Measurements from ENCODE around the gene SLC25A4.
"Not testable (repeated sequence)": the region's sequence is repeated elsewhere in the genome, so short reads cannot be mapped to it uniquely, and the experiment has no call there.

SLC25A4 gene

DNA sequence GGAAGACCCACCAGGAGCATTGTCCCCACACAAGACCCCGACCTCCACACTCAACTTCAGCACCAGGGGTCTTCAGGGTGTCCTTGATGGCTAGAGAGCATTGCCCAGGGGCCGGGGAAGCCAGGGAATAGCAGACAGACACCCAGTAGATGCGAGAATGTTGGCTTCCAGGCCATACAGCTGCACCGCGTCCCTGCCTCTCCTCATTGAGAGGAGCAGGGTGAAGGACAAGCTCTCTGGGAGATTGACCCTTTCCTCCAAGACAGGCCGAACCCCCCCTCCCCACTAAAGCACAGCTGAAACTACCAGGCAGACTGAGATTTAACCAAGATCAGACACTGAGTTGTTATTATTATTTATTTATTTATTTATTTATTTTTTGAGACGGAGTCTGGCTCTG is 42.6 kb upstream of the SLC25A4 start:
- ChIA-PET CTCF (interaction anchor here (1.2 to 1.3 kb wide), 2 partner anchors 61 to 95 kb away, joined by 3 to 4 read pairs; no protein-coding TSS in a partner anchor), POLR2A (ENCODE audit: low non-redundant PET) (interaction anchor here (0.6 kb wide), 1 partner anchor 350 kb away, joined by 3 read pairs; no protein-coding TSS in a partner anchor)

DNA sequence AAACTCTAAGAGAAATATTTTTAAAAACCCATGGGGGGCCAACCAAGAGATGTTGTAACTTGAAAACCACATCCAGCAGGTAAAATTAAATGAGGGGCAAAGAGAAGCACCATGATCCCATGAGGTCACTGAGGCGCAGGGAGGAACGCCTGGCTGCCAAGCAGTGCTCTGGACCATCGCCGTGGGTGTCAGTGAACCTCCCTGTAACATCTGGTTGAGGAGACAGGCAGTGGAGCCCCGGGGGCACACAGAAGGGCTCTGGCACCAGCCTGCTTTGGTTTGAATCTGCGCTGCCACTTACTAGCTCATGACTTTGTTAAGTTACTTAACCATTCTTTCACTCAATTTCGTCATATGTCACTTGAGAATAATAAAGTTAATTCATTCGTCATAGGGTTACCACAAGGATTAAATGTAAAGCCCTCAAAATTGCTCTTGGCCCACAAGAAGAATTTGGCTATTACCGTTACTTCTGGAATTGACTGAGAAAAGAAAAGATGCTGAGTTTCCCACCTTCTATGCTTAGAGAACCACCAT is 41.6 kb upstream of the SLC25A4 start:
- ChIA-PET POLR2A (ENCODE audit: low non-redundant PET) (no interaction called here), CTCF (no interaction called here)
- H3K27ac ChIP-seq = no peak overlapping the region
- TF ChIP-seq, protein P1, sequence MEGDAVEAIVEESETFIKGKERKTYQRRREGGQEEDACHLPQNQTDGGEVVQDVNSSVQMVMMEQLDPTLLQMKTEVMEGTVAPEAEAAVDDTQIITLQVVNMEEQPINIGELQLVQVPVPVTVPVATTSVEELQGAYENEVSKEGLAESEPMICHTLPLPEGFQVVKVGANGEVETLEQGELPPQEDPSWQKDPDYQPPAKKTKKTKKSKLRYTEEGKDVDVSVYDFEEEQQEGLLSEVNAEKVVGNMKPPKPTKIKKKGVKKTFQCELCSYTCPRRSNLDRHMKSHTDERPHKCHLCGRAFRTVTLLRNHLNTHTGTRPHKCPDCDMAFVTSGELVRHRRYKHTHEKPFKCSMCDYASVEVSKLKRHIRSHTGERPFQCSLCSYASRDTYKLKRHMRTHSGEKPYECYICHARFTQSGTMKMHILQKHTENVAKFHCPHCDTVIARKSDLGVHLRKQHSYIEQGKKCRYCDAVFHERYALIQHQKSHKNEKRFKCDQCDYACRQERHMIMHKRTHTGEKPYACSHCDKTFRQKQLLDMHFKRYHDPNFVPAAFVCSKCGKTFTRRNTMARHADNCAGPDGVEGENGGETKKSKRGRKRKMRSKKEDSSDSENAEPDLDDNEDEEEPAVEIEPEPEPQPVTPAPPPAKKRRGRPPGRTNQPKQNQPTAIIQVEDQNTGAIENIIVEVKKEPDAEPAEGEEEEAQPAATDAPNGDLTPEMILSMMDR (conservative IDR thresholded peaks at IDR 0.05; ENCODE audit: low read depth) = no peak
- no peak for DNase-seq (ENCODE audit: low spot score)

More for the DNA sequence above, 42.6 kb upstream of the SLC25A4 start:
- TF ChIP-seq, protein P1 (conservative IDR thresholded peaks at IDR 0.05; ENCODE audit: low read depth) = no peak
- no peak for DNase-seq (ENCODE audit: low spot score)
- no peak overlapping the region for H3K27ac ChIP-seq

DNA sequence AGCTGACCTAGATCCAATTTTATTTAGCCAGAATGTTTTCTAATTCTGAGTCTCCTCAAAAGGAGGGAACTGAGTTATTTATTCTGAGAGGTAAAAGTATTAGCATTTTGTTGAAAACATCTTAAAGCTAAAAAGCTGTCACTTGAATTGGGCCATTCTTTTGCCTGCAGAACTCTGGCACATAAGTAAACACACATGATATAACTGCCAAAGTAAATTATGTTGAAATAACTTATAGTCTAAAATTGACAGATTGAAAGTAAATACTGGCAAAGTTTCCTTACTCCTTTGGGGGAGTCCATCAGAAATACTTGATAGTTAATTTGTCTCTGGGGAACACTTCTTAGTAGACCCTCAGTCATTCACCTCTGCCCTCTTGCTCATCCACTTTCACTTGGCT is 38.3 kb upstream of the SLC25A4 start:
- POLR2A ChIA-PET (ENCODE audit: low non-redundant PET) = no interaction called here
- H3K27ac ChIP-seq = no peak overlapping the region
- CTCF ChIA-PET = interaction anchor here (0.7 kb wide), 1 partner anchor 273 kb away, joined by 4 read pairs; no protein-coding TSS in a partner anchor
- TF ChIP-seq, protein P1 (conservative IDR thresholded peaks at IDR 0.05; ENCODE audit: low read depth) = no peak
- no peak for DNase-seq (ENCODE audit: low spot score)

DNA sequence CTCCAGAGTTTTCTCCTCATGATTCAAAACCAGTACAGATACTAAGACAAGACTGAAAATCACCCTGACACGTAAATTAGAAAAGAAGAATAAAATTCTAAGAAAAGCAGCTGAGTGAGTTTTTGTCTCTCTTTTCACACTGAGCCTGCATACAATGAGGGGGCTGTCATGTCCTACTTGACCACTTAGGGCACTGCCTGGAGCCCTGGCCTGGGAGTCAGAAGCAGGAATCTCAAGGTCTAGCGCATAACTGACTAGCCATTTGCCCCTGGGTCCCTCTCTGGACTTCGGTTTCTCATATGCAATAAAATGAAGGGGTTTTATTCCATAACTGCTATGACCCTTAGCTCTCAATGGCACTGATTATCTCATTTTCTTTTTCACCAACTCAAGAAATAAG is 36.7 kb upstream of the SLC25A4 start:
- no peak for DNase-seq (ENCODE audit: low spot score)
- ChIA-PET POLR2A (ENCODE audit: low non-redundant PET) (no interaction called here), CTCF (interaction anchor here (2.4 kb wide), 1 partner anchor 10 kb away, joined by 15 read pairs; no protein-coding TSS in a partner anchor)
- no peak overlapping the region for H3K27ac ChIP-seq
- TF ChIP-seq, protein P1 (conservative IDR thresholded peaks at IDR 0.05; ENCODE audit: low read depth) = no peak

DNA sequence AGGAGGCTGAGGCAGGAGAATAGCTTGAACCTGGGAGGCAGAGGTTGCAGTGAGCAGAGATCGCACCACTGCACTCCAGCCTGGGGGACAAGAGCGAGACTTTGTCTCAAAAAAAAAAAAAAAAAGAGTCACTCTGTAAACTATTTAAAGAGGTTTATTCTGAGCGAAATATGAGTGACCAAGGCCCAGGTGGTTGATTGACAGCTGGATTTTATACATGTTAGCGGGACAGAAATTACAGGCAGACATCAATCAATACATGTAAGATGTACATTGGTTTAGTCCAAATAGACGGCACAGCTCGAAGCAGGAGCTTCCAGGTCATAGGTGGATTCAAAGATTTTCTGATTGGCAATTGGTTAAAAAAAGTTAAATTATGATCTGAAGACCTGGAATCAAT is 35.5 kb upstream of the SLC25A4 start:
- H3K27ac ChIP-seq; POLR2A ChIA-PET (ENCODE audit: low non-redundant PET); DNase-seq (ENCODE audit: low spot score): not testable (repeated sequence)
- CTCF ChIA-PET = interaction anchor here (2.4 kb wide), 1 partner anchor 11 kb away, joined by 15 read pairs; no protein-coding TSS in a partner anchor

DNA sequence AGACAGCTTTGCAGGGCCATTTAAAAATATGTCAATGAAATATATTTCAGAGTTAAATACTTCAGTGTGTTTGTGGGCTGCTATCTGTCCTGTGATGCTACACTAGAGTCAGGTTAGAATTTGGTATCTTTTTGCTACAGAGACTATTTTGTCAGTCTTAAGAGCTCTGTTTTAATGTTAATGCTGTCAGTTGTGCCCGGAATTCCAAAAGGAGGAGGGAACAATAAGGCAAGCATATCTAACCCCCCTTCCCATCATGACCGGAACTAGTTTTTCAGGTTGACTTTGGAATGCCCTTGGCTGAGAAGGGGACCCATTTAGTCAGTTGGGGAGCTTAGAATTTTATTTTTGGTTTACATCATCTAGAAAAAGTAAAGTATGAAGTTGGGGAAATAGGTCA is 34.9 kb upstream of the SLC25A4 start:
- no peak overlapping the region for H3K27ac ChIP-seq
- CTCF ChIA-PET = no interaction called here
- POLR2A ChIA-PET (ENCODE audit: low non-redundant PET) = no interaction called here

DNA sequence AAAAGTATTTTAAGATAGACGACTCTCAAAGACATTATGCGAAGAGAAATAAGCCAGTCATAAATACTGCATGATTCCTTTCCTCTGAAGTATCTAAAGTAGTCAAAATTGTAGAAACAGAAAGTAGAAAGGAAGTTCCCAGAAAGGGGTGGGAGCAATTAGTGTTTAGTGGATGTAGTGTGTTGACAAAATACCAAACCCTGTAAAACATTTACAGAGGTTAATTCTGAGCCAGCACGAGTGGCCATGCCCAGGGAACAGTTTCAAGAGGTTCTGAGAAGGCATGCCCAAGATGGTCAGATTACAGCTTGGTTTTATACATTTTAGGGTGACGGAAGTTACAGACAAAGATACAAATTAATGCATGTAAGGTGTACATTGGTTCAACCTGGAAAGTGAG is 34.4 kb upstream of the SLC25A4 start:
- ChIA-PET POLR2A (ENCODE audit: low non-redundant PET) (no interaction called here), CTCF (interaction anchor here (0.7 kb wide), 1 partner anchor 26 kb away, joined by 3 read pairs; no protein-coding TSS in a partner anchor)
- DNase-seq (ENCODE audit: low spot score) = no peak
- TF ChIP-seq, protein P1 (conservative IDR thresholded peaks at IDR 0.05; ENCODE audit: low read depth) = no peak
- H3K27ac ChIP-seq = no peak overlapping the region

More for the DNA sequence above, 34.9 kb upstream of the SLC25A4 start:
- TF ChIP-seq, protein P1 (conservative IDR thresholded peaks at IDR 0.05; ENCODE audit: low read depth) = no peak
- no peak for DNase-seq (ENCODE audit: low spot score)

Measured in RWPE1 (cell line).